ENCODE results near the gene MARK4.
"Not testable (repeated sequence)": the region's sequence is repeated elsewhere in the genome, so short reads cannot be mapped to it uniquely, and the experiment has no call there.

MARK4 gene

DNA sequence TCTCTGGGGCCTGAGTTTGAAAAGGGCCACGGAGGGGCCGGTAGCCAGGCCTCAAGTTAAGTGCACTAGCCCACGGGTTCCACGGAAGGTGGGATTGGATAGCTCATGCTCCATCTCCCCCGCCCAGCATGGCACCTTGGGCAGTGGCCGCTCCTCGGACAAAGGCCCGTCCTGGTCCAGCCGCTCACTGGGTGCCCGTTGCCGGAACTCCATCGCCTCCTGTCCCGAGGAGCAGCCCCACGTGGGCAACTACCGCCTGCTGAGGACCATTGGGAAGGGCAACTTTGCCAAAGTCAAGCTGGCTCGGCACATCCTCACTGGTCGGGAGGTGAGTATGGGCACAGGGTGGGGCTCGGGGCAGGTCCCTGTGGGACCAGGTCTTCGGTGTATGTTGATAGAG, 7.8 kb downstream of the MARK4 start:
- DNase-seq (ENCODE audit: insufficient read length) = no peak
- no peak for FAIRE-seq
- TF ChIP-seq POLR2AphosphoS5 (IDR thresholded peaks at IDR 0.05; ENCODE audit: low read depth, low read length) (no peak), POLR2A (IDR thresholded peaks at IDR 0.05; ENCODE audit: low read depth, low read length) (no peak), TAF1 (IDR thresholded peaks at IDR 0.05; ENCODE audit: borderline replicate concordance, low read depth, low read length) (no peak)

DNA sequence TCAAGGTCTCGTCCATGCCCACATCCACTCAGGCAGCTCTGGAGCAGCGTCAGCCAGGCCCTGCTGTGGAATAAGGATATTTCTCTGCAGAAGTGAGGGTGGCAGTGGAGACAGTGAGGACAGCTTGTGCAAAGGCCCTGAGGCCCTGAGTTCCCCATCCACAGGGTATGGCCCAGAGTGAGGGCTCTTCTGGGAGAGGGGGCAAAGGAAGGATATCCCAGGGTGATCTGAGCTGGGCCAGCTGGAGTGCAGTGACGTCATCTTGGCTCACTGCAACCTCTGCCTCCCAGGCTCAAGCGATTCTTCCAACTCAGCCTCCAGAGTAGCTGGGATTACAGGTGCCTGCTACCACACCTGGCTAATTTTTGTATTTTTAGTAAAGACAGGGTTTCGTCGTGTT, 11.5 kb downstream of the MARK4 start:
- no peak for FAIRE-seq
- no peak for DNase-seq (ENCODE audit: insufficient read length)

DNA sequence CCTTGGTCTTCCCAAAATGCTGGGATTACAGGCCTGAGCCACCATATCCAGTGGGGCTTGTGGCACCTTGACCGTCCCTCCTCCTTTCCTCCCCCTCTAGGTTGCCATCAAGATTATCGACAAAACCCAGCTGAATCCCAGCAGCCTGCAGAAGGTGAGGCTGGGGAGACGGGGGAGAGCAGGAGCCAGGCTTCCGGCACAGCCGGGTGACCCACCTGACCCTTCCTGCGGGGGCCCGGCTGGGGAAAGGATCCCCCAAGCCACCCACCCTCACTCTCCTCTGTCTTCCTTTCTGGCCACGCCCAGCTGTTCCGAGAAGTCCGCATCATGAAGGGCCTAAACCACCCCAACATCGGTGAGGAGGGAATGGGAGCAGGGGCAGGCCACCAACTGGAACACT, 11.9 kb downstream of the MARK4 start:
- TF ChIP-seq POLR2A (IDR thresholded peaks at IDR 0.05; ENCODE audit: low read depth, low read length) (no peak), TAF1 (IDR thresholded peaks at IDR 0.05; ENCODE audit: borderline replicate concordance, low read depth, low read length) (no peak), POLR2AphosphoS5 (IDR thresholded peaks at IDR 0.05; ENCODE audit: low read depth, low read length) (no peak)
- no peak for DNase-seq (ENCODE audit: insufficient read length)
- no peak for FAIRE-seq

More for the DNA sequence above, 11.5 kb downstream of the MARK4 start:
- TF ChIP-seq POLR2A (IDR thresholded peaks at IDR 0.05; ENCODE audit: low read depth, low read length) (no peak), TAF1 (IDR thresholded peaks at IDR 0.05; ENCODE audit: borderline replicate concordance, low read depth, low read length) (no peak), POLR2AphosphoS5 (IDR thresholded peaks at IDR 0.05; ENCODE audit: low read depth, low read length) (no peak)

DNA sequence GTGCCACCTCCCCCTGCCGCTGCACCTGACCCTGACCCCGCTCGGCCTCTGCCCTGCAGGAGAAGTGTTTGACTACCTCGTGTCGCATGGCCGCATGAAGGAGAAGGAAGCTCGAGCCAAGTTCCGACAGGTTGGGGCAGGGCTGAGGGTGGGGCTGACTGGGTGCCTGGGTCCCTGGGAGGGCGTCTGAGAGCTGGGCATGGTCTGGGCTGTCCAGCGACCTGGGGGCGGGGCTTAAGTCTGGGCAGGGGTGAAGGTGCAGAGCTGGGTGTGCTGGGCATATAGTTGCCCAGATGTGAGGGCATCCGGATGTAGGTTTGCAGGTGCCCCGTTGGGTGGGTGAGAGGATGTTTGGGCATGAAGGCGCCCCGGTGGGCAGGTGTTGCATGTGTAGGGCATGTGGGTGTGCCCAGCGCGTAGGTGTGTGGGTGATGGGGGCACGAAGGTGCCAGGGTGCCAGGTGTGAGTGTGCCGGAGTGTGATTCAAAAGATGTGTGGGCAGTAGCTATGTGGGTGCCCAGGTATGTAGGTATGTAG, 13.8 kb downstream of the MARK4 start:
- TF ChIP-seq POLR2A (IDR thresholded peaks at IDR 0.05; ENCODE audit: low read depth, low read length) = no peak
- no peak for TF ChIP-seq TAF1 (IDR thresholded peaks at IDR 0.05; ENCODE audit: borderline replicate concordance, low read depth, low read length)
- TF ChIP-seq POLR2AphosphoS5 (IDR thresholded peaks at IDR 0.05; ENCODE audit: low read depth, low read length) = no peak
- DNase-seq (ENCODE audit: insufficient read length) (no peak), FAIRE-seq (no peak)

DNA sequence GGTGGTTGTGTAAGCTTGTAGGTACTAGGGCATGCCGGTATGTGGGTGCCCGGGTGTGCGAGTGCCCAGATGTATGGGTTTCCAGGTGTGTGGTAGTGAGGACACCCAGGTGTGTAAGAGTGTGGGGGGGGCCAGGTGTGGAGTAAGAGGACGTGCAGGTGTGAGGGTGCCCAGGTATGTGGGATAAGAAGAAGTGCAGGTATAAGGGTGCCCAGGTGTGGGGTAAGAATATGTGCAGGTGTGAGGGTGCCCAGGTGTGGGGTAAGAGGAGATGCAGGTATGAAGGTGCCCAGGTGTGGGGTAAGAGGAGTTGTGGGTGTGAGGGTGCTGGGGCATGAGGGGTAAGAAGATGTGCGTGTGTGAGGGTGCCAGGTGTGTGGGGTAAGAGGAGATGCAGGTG, 14.3 kb downstream of the MARK4 start:
- DNase-seq (ENCODE audit: insufficient read length) (no peak), FAIRE-seq (no peak)

DNA sequence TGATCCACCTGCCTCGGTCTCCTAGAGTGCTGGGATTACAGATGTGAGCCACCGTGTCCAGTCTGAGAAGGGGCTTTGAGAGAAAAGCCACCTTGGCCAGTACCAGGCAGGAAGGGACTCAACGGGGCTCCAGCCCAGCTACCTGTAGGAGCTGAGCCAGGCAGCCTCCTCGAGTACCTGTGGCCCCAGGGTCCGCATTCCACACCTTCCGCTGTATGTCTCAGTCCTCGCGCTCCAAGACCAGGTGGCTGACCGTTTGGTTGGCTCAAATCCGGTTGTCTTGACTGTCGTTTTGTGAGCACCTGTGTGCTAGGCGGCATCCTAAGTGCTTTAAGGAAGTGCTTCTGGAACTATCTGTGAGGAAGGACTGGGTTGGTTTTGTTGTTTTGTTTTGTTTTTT, 16.2 kb downstream of the MARK4 start:
- FAIRE-seq = no peak
- no peak for DNase-seq (ENCODE audit: insufficient read length)

More for the DNA sequence above, 14.3 kb downstream of the MARK4 start:
- no peak for TF ChIP-seq POLR2AphosphoS5 (IDR thresholded peaks at IDR 0.05; ENCODE audit: low read depth, low read length)
- no peak for TF ChIP-seq TAF1 (IDR thresholded peaks at IDR 0.05; ENCODE audit: borderline replicate concordance, low read depth, low read length)
- no peak for TF ChIP-seq POLR2A (IDR thresholded peaks at IDR 0.05; ENCODE audit: low read depth, low read length)

DNA sequence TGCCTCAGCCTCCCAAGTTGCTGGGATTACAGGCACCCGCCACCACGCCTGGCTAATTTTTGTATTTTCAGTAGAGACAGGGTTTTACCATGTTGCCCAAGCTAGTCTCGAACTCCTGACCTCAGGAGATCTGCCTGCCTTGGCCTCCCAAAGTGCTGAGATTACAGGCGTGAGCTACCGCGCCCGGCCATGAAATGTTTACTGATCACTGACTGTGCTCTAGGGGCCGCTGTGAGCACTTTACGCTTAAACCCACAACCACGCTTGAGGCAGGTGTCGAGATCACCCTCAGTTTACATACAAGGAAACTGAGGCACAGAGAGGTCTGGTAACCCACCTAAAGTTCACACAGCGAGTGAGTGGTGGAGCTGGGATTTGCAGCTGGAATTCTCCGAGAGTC, 18.9 kb downstream of the MARK4 start:
- FAIRE-seq; DNase-seq (ENCODE audit: insufficient read length): not testable (repeated sequence)

More for the DNA sequence above, 16.2 kb downstream of the MARK4 start:
- no peak for TF ChIP-seq TAF1 (IDR thresholded peaks at IDR 0.05; ENCODE audit: borderline replicate concordance, low read depth, low read length)
- TF ChIP-seq POLR2AphosphoS5 (IDR thresholded peaks at IDR 0.05; ENCODE audit: low read depth, low read length) = no peak
- TF ChIP-seq POLR2A (IDR thresholded peaks at IDR 0.05; ENCODE audit: low read depth, low read length) = no peak

DNA sequence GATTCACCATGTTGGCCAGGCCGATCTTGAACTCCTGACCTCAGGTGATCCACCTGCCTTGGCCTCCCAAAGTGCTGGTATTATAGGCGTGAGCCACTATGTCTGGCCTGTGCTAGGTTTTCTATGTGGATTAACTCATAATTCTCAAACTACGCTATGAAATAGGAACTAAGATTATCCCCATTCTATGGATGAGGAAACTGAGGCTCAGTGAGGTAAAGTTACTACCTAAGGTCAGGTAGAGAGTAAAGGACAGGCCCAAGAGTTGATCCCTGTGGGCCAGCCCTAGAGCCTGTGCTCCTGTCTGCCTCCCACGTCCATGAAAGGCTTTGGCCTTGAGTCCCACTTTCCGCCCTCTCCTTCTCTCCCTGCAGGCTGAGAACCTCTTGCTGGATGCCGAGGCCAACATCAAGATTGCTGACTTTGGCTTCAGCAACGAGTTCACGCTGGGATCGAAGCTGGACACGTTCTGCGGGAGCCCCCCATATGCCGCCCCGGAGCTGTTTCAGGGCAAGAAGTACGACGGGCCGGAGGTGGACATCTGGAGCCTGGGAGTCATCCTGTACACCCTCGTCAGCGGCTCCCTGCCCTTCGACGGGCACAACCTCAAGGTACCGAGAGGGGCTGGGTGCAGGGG, 20.1 kb downstream of the MARK4 start:
- DNase-seq (ENCODE audit: insufficient read length) = no peak
- TF ChIP-seq POLR2AphosphoS5 (IDR thresholded peaks at IDR 0.05; ENCODE audit: low read depth, low read length) (no peak), POLR2A (IDR thresholded peaks at IDR 0.05; ENCODE audit: low read depth, low read length) (no peak), TAF1 (IDR thresholded peaks at IDR 0.05; ENCODE audit: borderline replicate concordance, low read depth, low read length) (no peak)
- FAIRE-seq = no peak

DNA sequence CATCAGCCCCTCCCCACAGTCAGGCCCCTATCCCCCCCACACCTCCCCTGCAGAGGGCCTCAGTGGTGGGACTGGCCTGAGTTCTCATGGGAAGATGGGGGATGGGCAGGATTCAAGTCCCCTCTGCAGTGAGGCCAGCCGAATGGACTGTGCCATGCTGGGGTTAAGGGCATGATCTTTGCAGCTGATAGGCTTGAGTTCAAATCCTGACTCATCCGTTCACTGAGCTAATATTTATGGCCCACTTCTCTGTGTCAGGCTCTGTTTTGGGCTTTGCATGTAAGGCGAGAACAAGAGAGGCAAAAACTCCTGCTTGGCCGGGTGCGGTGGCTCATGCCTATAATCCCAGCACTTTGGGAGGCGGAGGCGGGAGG, 20.7 kb downstream of the MARK4 start:
- FAIRE-seq (no peak), DNase-seq (ENCODE audit: insufficient read length) (no peak)
- TF ChIP-seq TAF1 (IDR thresholded peaks at IDR 0.05; ENCODE audit: borderline replicate concordance, low read depth, low read length) (no peak), POLR2AphosphoS5 (IDR thresholded peaks at IDR 0.05; ENCODE audit: low read depth, low read length) (no peak), POLR2A (IDR thresholded peaks at IDR 0.05; ENCODE audit: low read depth, low read length) (no peak)

DNA sequence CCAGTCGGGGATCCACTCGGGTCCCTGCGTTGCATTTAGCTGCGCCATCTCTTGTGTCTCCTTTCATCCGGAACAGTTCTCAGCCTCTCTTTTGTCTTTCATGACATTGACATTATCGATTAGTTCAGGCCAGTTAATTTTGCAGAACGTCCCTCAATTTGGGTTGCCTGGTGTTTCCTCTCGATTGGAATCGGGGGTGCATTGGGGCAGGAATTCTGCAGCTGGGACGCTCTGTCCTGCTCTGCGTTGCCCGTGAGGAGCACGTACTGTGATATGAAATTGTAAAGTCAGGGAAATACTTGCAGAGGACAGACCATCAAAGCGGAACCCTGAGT, 22.4 kb downstream of the MARK4 start:
- no peak for TF ChIP-seq POLR2AphosphoS5 (IDR thresholded peaks at IDR 0.05; ENCODE audit: low read depth, low read length)
- no peak for TF ChIP-seq POLR2A (IDR thresholded peaks at IDR 0.05; ENCODE audit: low read depth, low read length)
- TF ChIP-seq TAF1 (IDR thresholded peaks at IDR 0.05; ENCODE audit: borderline replicate concordance, low read depth, low read length) = no peak
- FAIRE-seq = no peak
- no peak for DNase-seq (ENCODE audit: insufficient read length)

DNA sequence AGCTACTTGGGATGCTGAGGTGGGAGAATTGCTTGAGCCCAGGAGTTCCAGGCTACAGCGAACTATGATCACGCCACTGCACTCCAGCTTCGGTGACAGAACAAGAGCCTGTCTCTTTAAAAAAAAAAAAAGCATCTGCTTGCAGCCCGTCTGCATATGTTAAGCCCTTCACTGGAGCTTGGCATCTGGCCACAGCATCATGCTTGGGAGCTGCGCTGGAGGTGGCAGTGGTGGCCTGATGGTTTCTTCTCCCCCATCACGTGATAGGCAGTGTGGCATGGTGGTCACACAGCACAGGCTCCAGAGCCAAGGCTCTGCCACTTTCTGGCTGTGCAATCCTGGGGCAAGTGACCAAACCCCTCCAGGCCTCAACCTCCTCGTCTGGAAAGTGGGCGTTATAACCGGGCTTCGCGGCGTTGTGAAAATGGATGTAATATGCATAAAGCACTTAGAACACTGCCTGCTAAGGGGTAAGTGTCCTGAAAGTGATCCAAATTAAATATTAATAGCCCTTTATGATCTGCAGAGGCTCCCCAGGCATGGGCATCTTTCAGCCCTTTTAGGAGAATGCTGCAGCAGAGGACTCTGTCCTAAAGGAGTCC, 24.4 kb downstream of the MARK4 start:
- FAIRE-seq = no peak
- no peak for DNase-seq (ENCODE audit: insufficient read length)
- TF ChIP-seq POLR2A (IDR thresholded peaks at IDR 0.05; ENCODE audit: low read depth, low read length) (no peak), TAF1 (IDR thresholded peaks at IDR 0.05; ENCODE audit: borderline replicate concordance, low read depth, low read length) (no peak), POLR2AphosphoS5 (IDR thresholded peaks at IDR 0.05; ENCODE audit: low read depth, low read length) (no peak)

DNA sequence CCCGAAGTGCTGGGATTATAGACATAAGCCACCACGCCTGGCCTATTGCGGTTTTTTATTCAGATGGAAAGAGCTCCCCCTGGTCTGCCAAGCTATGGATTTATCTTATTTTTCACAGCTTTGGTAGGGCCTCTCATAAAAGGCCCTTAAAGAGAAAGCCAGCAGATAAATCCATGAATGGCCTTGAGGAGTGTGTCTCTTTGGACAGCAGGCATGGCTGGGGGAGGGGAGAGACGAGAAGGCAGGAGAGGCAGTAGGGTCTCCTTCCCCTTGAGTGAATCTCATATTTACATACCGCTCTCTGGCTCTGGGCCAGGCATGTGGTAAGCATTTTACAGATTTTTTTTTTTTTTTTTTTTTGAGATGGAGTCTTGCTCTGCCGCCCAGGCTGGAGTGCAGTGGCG, 25.2 kb downstream of the MARK4 start:
- no peak for DNase-seq (ENCODE audit: insufficient read length)
- TF ChIP-seq POLR2AphosphoS5 (IDR thresholded peaks at IDR 0.05; ENCODE audit: low read depth, low read length) (no peak), POLR2A (IDR thresholded peaks at IDR 0.05; ENCODE audit: low read depth, low read length) (no peak), TAF1 (IDR thresholded peaks at IDR 0.05; ENCODE audit: borderline replicate concordance, low read depth, low read length) (no peak)
- FAIRE-seq = no peak
